Stimulated activated CD4-positive, alpha-beta T cell treated with anti-CD3 and anti-CD28 coated beads, Interleukin-2, amount 100 ng/mL, for 4 hours (primary cell): ENCODE data around the gene P4HA1.
"Not testable (repeated sequence)": the region's sequence is repeated elsewhere in the genome, so short reads cannot be mapped to it uniquely, and the experiment has no call there.

Source experiments
- DNase-seq: peaks from one replicate; pipeline ENCODE4 v3.0.0-alpha.2; 2020; ENCODE audit warnings: low read depth

P4HA1 gene

DNA sequence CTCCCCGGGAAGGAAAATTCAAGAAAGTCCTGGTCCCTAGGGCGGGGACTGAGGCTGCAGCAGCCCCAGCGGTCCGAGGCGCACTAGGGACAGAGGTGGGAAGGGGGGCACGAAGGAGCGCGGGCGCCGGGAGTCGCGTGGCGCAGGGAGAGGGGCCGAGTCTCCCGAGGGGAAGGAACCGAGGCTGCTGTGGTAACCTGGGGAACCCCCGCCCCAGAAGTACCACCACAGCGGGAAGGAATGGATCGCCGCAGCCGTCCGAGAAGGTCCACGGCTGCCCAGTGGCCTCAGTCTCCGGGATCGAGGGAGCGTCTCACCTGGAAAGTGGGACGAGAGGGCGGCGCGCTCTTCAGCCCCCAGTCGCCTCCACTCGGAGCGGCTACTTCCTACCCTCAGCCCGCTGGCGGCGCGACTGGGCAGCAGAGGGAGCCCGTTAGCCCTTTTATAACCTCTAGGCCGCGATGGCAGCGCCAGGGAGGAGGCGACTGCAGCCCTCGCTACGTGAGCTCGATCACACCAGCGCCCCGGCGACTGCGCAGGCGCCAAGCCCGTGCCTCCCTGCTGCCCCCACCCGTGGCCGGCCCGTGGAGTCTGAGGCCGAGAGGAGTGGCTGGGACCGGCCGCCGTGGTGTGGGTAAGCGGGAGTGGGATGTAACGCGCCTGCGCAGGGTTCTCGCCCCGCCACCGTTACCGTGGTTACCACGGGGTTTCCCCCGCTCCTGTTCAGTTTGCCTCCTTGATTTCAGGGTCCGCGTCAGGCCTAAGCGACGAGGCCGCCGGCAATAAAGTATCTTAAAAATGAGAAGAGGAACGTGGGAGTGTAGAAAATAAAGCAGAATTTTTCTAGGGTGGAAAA is at the start of gene P4HA1:
Gene P4HA1, minus strand, starts transcription at position 418 of the 856 bp plus-strand sequence. CDS start 21,983 bp downstream, outside the sequence.
- peak; percentile 98 for DNase-seq

DNA sequence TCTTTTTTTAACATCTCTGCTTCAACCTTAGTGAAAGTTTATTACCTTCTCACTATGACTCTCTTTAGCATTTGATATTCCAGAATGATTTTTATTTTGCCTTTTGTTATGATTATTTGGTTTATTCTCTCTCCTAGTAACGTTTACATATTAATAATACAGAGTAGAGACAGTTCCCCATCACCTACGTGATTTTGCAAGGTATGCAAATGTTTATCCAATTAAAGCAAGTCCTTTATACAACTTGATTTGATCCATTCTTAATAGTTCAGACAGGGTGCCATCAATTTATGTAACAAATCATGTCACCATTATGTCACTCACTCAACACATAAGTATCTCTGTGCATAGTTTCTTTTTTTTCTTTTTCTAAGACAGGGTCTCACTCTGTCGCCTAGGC is 44.9 kb upstream of the P4HA1 start:
- no peak for DNase-seq

DNA sequence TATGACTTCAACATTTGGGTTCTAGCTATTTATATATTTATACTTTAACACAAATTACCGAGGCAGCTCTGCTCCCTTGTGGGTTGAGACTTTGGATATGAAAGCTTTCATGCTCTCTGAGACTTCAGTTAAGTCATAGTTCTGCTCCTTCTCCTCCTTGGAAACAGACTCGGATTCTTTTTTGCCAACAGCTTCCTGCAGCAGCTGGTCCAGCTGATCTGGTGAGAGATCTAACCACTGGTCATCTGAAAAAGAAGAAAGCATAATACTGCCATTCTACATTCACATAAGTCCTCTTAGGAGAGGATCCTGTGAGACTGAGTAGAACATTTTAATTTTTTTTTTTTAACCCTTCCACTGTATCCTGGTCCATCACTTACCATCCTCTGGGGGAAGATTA is 42.6 kb upstream of the P4HA1 start:
- DNase-seq = no peak

DNA sequence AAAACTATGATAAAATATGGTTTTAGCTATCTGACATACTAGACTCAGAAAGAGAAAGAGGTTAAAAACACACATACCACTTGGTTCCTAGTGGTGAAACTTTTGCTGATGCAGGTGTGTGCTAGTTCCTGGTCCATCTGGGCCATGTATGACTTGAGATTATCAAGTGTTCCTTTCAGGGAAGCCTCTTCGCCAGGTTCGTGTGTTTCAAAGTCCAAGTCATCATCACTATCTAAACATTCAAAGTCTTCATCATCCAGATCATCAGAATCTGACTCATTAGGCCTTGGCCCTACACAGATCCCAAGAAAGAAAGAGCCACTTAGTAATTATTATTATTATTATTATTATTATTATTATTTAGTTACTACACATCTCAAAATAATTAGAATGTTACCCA is 40.0 kb upstream of the P4HA1 start:
- no peak for DNase-seq

DNA sequence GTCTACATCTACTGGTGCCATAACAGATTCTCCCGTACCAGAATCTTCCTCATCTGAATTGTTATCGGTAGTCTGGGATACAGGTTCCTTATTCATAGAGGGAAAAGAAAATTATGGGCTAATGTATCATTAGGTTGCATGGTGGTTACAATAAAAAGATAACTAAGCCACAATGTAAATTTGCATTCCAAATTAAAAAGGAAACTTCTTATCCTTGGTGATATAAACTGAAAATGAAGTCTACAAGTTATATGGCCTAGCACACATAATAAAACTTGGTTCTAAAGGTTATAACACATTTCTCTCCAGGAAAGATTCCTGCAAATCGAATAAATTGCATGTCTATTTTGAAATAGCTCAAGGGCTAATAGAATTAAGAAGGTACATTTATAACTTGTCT is 38.1 kb upstream of the P4HA1 start:
- DNase-seq = no peak

GRCh38 chr10:73131913-73132686 is 35.4 kb upstream of the P4HA1 start:
- no peak for DNase-seq

- no peak for DNase-seq
Observed at GRCh38 chr10:73131301-73131700, 34.6 kb upstream of the P4HA1 start.

DNA sequence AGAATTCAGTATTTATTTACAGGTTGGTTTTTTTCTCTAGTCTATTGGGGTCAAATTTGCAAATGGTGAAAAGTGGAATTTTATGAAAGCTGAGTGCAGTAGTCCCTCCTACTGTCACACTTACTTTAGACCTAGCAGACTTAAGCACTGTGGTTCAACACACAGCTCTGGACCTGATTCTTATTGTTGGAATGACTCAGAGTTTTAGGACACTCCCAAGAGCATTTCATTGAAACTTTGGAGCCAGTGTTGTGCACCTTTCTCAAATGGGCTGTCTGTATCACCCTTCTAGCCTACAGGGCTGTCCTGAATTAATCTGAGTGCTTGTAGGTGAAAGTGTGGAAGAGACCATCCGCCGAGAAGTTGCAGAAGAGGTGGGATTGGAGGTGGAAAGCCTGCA is 29.7 kb upstream of the P4HA1 start:
- DNase-seq = no peak

- no peak for DNase-seq
Observed at GRCh38 chr10:73119952-73120351, 23.3 kb upstream of the P4HA1 start.

DNA sequence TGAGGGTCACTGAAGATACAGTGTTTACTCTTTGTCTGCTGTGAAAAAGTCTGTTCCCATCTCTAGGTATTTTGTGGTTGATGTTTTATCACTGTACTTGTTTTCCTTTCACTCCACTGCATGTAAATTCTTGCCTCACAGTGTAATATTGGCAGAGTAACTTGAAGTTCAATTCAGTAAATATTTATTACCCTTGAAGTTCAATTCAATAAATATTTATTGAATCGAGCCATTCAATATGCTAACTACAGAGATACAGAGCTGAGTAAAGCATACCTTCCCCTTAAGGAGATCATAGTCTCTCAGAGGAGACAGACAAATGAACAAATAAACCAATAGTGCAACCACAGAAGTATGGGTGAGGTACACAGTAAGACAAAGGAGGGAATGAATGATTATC is 22.8 kb upstream of the P4HA1 start:
- no peak for DNase-seq

DNA sequence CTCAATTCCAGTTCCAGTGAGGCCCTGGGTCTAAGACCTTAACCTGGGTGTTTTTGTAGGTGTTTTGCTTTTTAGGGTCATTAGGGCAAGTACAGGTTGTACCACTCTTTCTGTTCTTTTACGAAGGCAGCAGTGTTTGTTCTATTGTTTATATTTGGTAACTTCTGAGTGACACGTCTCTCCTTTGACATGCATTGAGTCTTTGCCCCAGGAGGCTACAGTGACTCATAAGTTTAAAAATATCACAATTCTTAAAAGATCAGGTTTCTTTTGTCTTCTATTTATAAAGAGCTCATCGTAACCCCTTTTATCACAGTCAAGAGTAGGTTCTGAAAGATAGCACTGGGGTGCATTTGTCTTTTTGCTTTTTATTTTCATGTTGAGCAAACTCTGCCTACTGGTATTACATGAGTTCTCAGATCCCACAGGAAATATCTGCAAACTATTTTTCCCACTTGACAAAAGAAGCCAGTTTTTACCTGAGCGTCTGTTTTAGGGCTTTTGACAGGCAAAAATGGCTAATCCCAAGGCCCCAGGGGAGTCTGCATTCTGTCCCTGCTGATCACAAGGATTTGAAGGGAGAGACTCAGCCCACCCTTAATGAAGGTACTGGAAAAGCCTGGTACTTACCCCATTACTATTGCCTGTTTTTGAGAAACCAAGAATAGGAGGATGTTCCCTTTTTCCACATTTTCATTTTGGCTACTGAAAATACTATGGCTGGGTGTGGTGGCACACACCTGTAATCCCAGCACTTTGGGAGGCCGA is 21.5 kb upstream of the P4HA1 start:
- no peak for DNase-seq

DNA sequence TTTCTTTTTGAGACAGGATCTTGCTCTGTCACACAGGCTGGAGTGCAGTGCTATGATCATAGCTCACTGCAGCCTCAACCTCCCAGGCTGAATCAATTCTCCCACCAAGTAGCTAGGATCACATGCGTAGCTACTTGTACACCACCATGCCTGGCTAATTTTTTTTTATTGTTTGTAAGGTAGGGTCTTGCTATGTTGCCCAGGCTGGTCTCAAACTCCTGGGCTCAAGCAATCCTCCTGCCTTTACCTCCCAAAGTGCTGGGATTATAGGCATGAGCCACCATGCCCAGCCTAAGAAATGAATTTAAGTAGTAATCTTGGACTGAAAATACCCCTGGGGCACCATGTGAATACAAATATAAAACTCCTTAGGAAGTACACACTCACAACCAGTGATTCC is 19.4 kb upstream of the P4HA1 start:
- no peak for DNase-seq

GRCh38 chr10:73113551-73113950 is 16.9 kb upstream of the P4HA1 start:
- DNase-seq = no peak

DNA sequence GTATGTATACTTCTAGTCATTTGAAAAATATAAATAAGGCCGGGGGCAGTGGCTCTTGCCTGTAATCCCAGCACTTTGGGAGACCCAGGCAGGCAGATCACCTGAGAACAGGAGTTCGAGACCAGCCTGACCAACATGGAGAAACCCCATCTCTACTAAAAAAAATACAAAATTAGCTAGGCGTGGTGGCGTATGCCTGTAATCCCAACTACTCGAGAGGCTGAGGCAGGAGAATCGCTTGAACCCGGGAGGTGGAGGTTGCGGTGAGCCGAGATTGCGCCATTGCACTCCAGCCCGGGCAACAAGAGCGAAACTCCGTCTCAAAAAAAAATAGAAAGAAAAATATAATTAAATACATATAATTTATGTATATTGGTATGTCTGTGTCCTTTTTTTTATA is 15.4 kb upstream of the P4HA1 start:
- not testable (repeated sequence) for DNase-seq

DNA sequence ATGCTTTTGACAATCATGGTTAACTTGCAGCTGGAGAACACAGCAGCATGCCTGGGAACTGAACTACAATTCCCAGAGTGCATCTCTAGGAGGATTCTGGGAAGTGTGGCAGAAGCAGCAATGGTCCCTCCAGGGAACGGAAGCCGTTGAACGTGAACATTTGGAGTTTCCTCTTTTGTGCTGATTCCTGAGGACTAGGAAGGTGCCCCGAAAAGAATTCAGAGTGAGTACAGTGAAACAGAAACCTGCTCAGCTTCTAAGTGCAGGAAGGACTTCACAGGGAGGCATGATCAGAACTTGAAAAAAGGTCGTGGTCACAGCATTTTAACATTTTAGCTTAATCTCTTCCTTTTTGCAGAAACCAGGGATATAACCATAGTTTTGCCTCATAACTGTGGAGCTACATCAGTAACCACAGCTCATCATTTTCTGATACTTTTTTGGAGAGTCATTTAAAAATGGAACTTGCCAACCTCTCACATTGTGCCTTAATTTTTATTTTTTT is 13.7 kb upstream of the P4HA1 start, which contains the start of gene NUDT13:
Gene NUDT13, plus strand, starts transcription at position 111 of the 505 bp plus-strand sequence. CDS start 3,911 bp downstream, outside the sequence.
- DNase-seq = peak; percentile 25

GRCh38 chr10:73109248-73109652 is 12.6 kb upstream of the P4HA1 start:
- DNase-seq = not testable (repeated sequence)

DNA sequence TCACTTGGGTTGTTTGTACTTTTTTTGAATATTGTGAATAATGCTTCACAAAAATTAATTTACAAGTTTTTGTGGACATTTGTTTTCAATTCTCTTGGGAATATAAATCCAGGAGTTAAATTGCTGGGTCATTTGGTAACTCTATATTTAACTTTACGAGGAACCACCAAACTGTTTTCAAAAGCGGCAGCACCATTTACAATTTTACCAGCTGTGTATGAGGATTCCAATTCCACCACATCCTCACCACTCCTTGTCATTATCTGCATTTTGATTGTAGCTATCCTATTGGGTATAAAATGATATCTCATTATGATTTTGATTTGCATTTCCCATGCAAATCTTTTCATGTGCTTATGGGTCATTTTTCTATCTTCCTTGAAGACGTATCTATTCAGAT is 9.6 kb upstream of the P4HA1 start:
- DNase-seq = no peak

- DNase-seq = no peak
Observed at GRCh38 chr10:73099141-73099540, 2.5 kb upstream of the P4HA1 start.

GRCh38 chr10:73097305-73097670 is 622 bp upstream of the P4HA1 start:
- DNase-seq = no peak

- DNase-seq = peak; percentile 60
Observed at GRCh38 chr10:73096041-73096448, 621 bp downstream of the P4HA1 start.

- DNase-seq = no peak
Observed at GRCh38 chr10:73095481-73096021, 1.1 kb downstream of the P4HA1 start.

DNA sequence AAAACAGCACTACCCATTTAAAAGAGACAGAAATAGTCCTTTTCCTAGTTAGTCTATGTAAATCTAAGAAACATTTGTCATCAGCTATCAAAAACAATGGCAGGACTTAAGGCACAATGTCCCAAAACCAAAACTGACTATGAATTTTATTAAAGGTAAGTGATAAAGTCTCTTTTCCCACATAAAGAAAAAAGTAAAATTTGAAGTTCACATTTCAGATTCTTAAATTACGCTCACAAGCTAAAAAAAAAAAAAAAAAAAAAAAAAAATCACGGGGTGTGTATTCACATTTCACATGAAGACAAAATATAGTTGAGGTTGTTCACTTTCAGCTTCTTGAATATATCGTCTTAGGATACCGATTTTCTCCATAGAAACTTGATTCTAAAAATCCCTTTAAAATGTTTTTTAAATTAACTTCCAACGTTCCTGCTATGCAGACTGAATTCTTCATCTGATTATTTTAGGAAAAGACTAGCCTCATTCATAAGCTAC is 1.6 kb downstream of the P4HA1 start:
- DNase-seq = no peak
